ELF-1 (cell line): ENCODE measurements around the gene FGD5.
A peak's percentile ranks its signal among the peaks of the same experiment; 100 is the strongest.
"Not testable (repeated sequence)": the region's sequence is repeated elsewhere in the genome, so short reads cannot be mapped to it uniquely, and the experiment has no call there.

Experiments
- DNase-seq: peaks from one replicate; pipeline ENCODE4 v3.0.0-alpha.2; 2016; ENCODE audit warnings: low read depth, low spot score

Gene FGD5

GRCh38 chr3:14902719-14903118 is 84.0 kb downstream of the FGD5 start:
- DNase-seq: no peak

GRCh38 chr3:14903501-14903900 is 84.7 kb downstream of the FGD5 start:
- DNase-seq: not testable (repeated sequence)

GRCh38 chr3:14905055-14905657 is 86.4 kb downstream of the FGD5 start:
- DNase-seq: no peak

- DNase-seq: no peak
Observed at GRCh38 chr3:14906355-14906971, 87.7 kb downstream of the FGD5 start.

- DNase-seq: no peak
Observed at GRCh38 chr3:14907043-14907966, 88.5 kb downstream of the FGD5 start.

- DNase-seq: no peak
Observed at GRCh38 chr3:14909250-14909649, 90.5 kb downstream of the FGD5 start.

- DNase-seq: no peak
Observed at GRCh38 chr3:14911651-14912050, 92.9 kb downstream of the FGD5 start.

- DNase-seq: no peak
Observed at GRCh38 chr3:14913071-14913925, 94.5 kb downstream of the FGD5 start.

GRCh38 chr3:14913926-14914778 is 95.4 kb downstream of the FGD5 start:
- DNase-seq: peak; percentile 70

GRCh38 chr3:14914779-14915117 is 96.0 kb downstream of the FGD5 start:
- peak; percentile 46 for DNase-seq

- DNase-seq: no peak
Observed at GRCh38 chr3:14915636-14916222, 97.0 kb downstream of the FGD5 start.

- DNase-seq: no peak
Observed at GRCh38 chr3:14918356-14918860, 99.6 kb downstream of the FGD5 start.

- no peak for DNase-seq
Observed at GRCh38 chr3:14920536-14920935, 101.8 kb downstream of the FGD5 start.

- DNase-seq: peak; percentile 90
Observed at GRCh38 chr3:14921034-14921616, 102.4 kb downstream of the FGD5 start.

GRCh38 chr3:14921811-14922705 is 103.3 kb downstream of the FGD5 start:
- DNase-seq: no peak

- no peak for DNase-seq
Observed at GRCh38 chr3:14922863-14923262, 104.1 kb downstream of the FGD5 start.

GRCh38 chr3:14923476-14923875 is 104.7 kb downstream of the FGD5 start:
- DNase-seq: peak; percentile 20

- peak; percentile 87 for DNase-seq
Observed at GRCh38 chr3:14925729-14926591, 107.2 kb downstream of the FGD5 start.
